Upper lobe of right lung (tissue), 1 donor: Measurements from ENCODE around the gene SPSB3. TPM values are rescaled to one million over a fixed set of nuclear protein-coding genes. Genes with fewer than 3 reads are reported as not detected.

ENCODE experiments used
- ATAC-seq: fragments of 200-7000 bp; cut with Tn5 transposase; one replicate; pipeline ENCODE4 v1.9.1; 2020; ENCODE audit warnings: mild to moderate bottlenecking, moderate library complexity
- DNase-seq: peaks from one replicate; pipeline ENCODE4 v3.0.0-alpha.2; 2020
- H3K27ac ChIP-seq: fragments of 200-600 bp; one replicate; pipeline ENCODE4 v1.8.0; 2022
- H3K27me3 ChIP-seq: fragments of 200-600 bp; one replicate; pipeline ENCODE4 v1.8.0; 2022; ENCODE audit warnings: mild to moderate bottlenecking
- H3K36me3 ChIP-seq: fragments of 200-600 bp; one replicate; pipeline ENCODE4 v1.8.0; 2022
- H3K4me1 ChIP-seq: fragments of 200-600 bp; one replicate; pipeline ENCODE4 v1.8.0; 2022
- H3K4me3 ChIP-seq: fragments of 200-600 bp; one replicate; pipeline ENCODE4 v1.8.0; 2022; ENCODE audit warnings: mild to moderate bottlenecking
- H3K9me3 ChIP-seq: fragments of 200-600 bp; one replicate; pipeline ENCODE4 v1.8.0; 2022
- intact Hi-C: fragments of 100-400 bp; cut with DNase I; formaldehyde crosslinking; loops from one replicate; pipeline ENCODE4 v1.11.0; 2022
- total RNA-seq: library from RNA; stranded (reverse); fragmentation: NEBNext Ultra II Directional; extraction: Animal tissue kit (Norgen Biotek cat#: 25700); gene quantifications from one replicate; pipeline ENCODE4 v1.2.1, GENCODE V29; 2021
- TF ChIP-seq, protein P1 (sequence below): fragments of 200-600 bp; IDR thresholded peaks from one replicate; pipeline ENCODE4 v1.8.0; 2022; ENCODE audit warnings: antibody characterized with exemption
- donor health status: DM: no; HTN: yes; CAD: no; lungs with severe emphysema.

The SPSB3 gene
- total RNA-seq, 1 donor from 2014 or later = 43.0 TPM

DNA sequence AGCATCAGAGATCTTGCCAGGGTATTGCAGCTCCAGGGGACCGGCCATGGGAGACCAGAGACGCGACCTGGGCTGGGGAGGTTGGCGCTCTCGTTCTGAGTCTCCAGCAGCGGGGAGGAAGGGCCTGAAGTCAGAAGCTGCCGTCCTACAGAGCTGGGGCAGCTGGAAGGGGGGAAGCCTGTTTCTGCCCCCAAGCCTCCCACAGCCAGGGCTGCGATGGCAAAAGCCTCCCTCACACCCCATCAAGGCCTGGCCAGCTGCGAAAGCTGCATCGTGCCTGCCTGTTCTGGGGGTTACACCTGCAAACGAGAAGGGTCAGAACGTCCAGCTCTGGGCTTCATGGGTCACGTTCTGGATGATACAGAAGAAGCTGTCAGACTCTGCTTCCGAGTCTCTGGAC lies 50.3 kb downstream of the SPSB3 start:
- no peaks in the 10 kb centered on the region for H3K4me1 ChIP-seq
- intact Hi-C loops = no loop called here
- DNase-seq = no peak
- ATAC-seq = no peak
- TF ChIP-seq, protein P1, sequence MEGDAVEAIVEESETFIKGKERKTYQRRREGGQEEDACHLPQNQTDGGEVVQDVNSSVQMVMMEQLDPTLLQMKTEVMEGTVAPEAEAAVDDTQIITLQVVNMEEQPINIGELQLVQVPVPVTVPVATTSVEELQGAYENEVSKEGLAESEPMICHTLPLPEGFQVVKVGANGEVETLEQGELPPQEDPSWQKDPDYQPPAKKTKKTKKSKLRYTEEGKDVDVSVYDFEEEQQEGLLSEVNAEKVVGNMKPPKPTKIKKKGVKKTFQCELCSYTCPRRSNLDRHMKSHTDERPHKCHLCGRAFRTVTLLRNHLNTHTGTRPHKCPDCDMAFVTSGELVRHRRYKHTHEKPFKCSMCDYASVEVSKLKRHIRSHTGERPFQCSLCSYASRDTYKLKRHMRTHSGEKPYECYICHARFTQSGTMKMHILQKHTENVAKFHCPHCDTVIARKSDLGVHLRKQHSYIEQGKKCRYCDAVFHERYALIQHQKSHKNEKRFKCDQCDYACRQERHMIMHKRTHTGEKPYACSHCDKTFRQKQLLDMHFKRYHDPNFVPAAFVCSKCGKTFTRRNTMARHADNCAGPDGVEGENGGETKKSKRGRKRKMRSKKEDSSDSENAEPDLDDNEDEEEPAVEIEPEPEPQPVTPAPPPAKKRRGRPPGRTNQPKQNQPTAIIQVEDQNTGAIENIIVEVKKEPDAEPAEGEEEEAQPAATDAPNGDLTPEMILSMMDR = no peak
- H3K9me3 ChIP-seq = no peaks in the 10 kb centered on the region
- H3K4me3 ChIP-seq = no peak overlapping the region
- H3K36me3 ChIP-seq = peaks cover 62% of the 10 kb centered on the region
- H3K27ac ChIP-seq = no peak overlapping the region
- no peaks in the 10 kb centered on the region for H3K27me3 ChIP-seq

DNA sequence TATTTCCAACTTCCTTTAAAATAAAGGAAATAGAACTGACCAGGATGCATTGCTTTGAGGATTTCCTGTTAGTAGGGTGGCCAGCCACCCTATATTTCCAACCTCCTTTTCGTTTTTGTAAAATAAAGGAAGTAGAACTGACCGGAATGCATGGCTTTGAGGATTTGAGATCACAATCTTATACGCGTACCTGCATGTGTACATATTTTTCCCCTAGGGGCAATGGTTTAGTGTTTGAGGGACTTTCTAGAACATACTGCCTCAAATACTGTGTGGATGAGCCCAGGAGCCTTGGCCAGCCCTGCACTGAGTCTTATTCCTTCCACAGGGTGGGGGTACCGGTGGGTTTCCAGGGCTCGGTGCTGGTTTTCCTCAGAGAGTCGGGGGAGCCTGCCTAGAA lies 50.8 kb downstream of the SPSB3 start:
- Histone ChIP-seq H3K27me3 (no peaks in the 10 kb centered on the region), H3K4me1 (no peaks in the 10 kb centered on the region), H3K27ac (no peak overlapping the region), H3K9me3 (no peaks in the 10 kb centered on the region), H3K36me3 (peaks cover 65% of the 10 kb centered on the region), H3K4me3 (no peak overlapping the region)
- DNase-seq (no peak), ATAC-seq (no peak)
- TF ChIP-seq, protein P1 = no peak
- intact Hi-C loops = no loop called here

DNA sequence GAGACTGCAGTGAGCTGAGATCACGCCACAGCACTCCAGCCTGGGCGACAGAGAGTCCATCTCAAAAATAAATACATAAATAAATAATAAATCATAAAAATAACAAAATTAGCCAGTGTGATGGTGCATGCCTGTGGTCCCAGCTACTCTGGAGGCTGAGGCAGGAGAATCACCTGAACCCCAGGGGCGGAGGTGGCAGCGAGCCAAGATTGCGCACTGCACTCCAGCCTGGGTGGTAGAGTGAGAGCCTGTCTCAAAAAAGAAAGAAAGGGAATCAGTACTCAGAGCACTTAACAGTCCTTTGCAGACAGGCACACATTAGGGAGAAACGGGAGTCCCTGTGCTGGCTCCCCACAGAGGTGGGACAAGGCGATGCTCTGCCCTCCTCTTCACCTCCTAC lies 51.3 kb downstream of the SPSB3 start:
- no peak for ATAC-seq
- no peak overlapping the region for H3K27ac ChIP-seq

DNA sequence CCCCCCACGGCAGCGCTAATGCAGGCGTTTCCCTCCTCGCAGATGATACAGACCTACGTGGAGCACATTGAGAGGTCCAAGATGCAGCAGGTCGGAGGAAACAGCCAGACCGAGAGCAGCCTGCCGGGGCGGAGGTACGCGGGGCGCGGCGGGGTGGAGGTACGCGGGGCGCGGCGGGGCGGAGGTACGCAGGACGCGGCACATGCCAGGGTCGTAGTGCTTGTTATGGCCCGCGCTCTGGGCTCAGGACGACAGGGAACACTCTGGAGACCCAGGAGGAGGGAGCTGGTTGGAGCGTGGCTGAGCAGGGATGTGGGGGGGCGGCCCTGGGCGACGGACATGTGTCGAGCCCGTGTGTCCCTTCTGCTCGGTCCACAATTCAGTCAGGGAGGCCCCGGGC lies 52.9 kb downstream of the SPSB3 start:
- no peaks in the 10 kb centered on the region for H3K4me1 ChIP-seq
- intact Hi-C loops = no loop called here
- TF ChIP-seq, protein P1 = no peak
- no peaks in the 10 kb centered on the region for H3K9me3 ChIP-seq
- H3K4me3 ChIP-seq = no peak overlapping the region
- H3K27ac ChIP-seq = no peak overlapping the region
- peaks cover 70% of the 10 kb centered on the region for H3K36me3 ChIP-seq
- H3K27me3 ChIP-seq = no peaks in the 10 kb centered on the region
- ATAC-seq = no peak
- DNase-seq = no peak

More for the DNA sequence above, 51.3 kb downstream of the SPSB3 start:
- Histone ChIP-seq H3K36me3 (peaks cover 70% of the 10 kb centered on the region), H3K9me3 (no peaks in the 10 kb centered on the region), H3K4me1 (no peaks in the 10 kb centered on the region), H3K27me3 (no peaks in the 10 kb centered on the region), H3K4me3 (no peak overlapping the region)
- TF ChIP-seq, protein P1 = no peak
- intact Hi-C loops = no loop called here
- no peak for DNase-seq

DNA sequence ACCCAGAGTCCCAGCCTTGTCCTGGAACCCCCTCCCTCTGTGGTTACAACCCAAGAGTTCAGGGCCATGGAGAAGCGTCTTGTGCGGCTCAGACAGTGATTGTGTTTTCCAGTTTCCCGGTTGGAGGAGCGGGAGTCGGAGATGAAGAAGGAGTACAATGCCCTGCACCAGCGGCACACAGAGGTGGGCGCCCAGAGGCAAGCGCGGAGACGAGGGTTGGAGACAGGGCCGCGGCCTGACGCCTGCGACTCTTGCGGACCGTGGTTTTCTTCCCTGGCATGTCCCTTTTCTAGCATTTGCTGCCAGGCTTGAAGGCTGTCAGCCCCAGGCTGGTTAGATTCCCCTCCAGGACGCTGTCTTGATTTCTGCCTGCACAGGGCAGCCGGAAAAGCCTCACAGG lies 53.3 kb downstream of the SPSB3 start:
- TF ChIP-seq, protein P1 = no peak
- intact Hi-C loops = no loop called here
- Histone ChIP-seq H3K36me3 (peaks cover 65% of the 10 kb centered on the region), H3K9me3 (no peaks in the 10 kb centered on the region), H3K4me1 (no peaks in the 10 kb centered on the region), H3K27ac (no peak overlapping the region), H3K27me3 (no peaks in the 10 kb centered on the region), H3K4me3 (no peak overlapping the region)
- no peak for DNase-seq
- ATAC-seq = no peak
